GM18873 (cell line): Measurements from ENCODE around the gene PGBD5.
"Not testable (repeated sequence)": the region's sequence is repeated elsewhere in the genome, so short reads cannot be mapped to it uniquely, and the experiment has no call there.

Source experiments
- ATAC-seq: cut with Tn5 transposase; IDR thresholded peaks from one replicate; pipeline ENCODE4 v1.9.1; 2021; ENCODE audit warnings: mild to moderate bottlenecking, moderate library complexity, moderate number of reproducible peaks; ENCODE audit not compliant: unreplicated experiment, low FRiP score

The PGBD5 gene, protein sequence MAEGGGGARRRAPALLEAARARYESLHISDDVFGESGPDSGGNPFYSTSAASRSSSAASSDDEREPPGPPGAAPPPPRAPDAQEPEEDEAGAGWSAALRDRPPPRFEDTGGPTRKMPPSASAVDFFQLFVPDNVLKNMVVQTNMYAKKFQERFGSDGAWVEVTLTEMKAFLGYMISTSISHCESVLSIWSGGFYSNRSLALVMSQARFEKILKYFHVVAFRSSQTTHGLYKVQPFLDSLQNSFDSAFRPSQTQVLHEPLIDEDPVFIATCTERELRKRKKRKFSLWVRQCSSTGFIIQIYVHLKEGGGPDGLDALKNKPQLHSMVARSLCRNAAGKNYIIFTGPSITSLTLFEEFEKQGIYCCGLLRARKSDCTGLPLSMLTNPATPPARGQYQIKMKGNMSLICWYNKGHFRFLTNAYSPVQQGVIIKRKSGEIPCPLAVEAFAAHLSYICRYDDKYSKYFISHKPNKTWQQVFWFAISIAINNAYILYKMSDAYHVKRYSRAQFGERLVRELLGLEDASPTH

DNA sequence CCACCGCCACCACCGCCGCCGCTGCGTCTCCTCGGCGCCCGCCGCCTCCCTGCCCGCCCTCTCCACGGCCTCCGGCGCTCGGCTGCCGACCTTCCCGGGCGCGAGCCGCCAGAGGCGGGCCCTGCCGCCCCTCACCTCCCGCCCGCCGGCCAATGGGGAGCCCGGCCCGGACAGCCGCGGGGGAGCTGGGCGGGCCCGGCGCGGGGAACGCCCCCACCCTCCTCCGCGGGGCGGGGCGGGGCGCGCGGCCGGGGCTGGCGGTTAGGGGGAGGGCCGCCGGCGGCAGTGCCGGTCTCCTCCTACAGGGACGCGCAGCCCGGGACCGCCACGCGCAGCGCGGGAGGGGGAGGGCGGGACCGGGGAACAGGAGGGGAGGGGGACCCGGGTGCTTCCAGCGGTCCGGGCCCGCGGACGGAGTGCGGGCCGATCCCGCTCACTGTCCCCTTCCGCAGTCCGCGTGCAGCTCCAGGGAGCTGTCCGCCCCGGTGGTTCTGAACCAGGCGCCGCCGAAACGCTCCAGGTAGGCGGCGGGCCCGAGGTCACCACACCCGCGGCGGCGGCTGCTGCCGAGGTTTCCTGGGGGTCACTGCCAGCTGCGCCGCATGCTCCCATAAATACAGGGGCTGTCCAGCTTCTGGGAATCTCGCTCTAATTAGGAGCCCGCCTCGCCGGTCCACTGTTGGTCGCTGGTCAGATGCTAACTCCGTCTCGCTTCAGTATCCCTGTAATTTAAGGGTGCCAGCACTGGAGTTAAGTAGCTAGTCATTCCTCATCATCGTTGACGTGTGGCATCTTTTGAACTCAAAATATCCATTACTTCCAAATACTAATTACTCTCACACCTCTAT is at the start of gene PGBD5:
TSS of gene PGBD5 (minus strand) at position 87 of the 848 bp plus-strand sequence. CDS start 404 bp downstream, outside the sequence.
- ATAC-seq = peak; percentile 59

DNA sequence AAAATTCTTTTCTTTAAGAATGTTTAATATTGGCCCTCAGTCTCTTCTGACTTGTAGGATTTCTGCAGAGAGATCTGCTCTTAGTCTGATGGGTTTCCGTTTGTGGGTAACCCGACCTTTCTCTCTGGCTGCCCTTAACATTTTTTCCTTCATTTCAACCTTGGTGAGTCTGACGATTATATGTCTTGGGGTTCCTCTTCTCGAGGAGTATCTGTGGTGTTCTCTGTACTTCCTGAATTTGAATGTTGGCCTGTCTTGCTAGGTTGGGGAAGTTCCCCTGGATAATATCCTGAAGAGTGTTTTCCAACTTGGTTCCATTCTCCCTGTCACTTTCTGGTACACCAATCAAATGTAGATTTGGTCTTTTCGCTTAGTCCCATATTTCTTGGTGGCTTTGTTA is 48.8 kb upstream of the PGBD5 start:
- not testable (repeated sequence) for ATAC-seq

DNA sequence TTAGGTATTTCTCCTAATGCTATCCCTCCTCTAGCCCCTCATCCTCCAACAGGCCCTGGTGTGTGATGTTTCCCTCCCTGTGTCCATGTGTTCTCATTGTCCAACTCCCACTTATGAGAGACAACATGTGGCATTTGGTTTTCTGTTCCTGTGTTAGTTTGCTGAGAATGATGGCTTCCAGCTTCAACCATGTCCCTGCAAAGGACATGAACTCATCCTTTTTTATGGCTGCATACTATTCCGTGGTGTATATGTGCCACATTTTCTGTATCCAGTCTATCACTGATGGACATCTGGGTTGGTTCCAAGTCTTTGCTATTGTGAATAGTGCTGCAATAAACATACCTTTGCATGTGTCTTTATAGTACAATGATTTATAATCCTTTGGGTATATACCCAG is 44.6 kb upstream of the PGBD5 start:
- ATAC-seq = not testable (repeated sequence)

DNA sequence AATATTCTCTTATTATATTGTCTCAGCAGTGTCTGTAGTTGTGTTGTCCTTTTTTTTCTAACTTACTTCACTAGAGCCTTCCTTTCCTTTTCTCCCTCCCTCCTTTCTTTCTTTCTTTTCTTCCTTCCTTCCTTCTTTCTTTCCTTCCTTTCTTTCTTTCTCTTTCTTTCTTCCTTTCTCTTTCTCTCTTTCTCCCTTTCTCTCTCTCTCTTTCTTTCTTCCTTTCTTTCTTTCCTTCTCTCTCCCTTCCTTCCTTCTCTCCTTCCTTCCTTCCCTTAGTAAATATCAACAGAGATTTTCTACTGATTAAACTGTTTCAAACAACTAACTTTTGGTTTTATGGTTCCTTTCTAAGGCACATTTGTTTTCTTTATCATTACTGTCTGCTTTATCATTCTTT is 43.1 kb upstream of the PGBD5 start:
- no peak for ATAC-seq

DNA sequence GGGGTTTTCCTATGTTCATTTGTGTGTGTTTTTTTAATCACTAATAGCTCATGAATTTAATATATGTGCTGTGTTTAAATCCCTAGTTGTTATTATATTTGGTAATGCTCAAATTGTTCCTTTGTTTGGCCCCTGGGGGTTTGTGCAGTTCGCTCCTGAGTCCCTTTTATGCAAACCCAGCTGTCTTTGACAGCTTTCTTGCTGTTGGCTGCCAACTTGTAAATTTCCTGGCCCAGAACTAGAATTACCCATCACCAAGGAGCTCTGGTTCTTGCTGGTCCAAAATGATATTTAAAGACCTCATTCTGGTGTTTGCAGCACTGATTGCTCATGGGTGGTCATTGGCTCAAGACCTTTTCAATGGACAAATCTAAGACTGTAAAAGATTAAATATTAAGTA is 39.6 kb upstream of the PGBD5 start:
- ATAC-seq = no peak

DNA sequence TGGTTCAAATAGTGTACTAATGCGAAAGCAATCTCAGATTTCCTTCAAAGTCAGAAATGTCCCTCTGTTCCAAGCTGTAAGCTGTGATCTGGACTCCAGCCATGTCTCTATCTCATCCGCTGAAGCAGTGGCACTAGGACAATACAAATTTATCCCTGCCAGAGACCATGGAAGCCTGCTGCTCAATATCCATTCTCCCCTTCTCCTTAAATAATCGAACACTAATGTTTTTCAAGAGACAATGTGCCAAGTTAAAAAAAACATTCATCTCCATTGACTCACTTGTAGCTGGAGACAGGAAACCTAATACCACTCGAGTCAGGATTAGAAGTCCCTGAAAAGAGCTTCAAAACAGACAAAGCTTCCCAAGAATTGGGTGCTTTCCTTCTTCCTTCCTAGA is 38.5 kb upstream of the PGBD5 start:
- ATAC-seq = no peak

DNA sequence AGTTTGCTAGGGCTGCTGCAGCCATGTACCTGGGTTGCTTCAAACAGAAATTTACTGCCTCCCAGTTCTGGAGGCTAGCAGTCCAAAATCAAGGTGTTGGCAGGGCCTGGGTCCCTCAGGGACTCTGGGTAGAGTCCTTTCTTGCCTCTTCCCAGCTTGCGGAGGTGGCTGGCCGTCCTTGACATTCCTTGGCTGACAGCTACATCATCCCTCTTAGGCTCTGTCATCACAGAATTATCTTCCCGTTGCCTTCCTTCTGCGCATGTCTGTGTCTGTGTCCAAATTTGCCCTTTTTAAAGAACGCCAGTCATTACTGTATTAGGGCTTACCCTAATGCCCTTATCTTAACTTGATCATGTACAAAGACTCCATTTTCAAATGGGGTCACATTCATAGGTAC is 37.6 kb upstream of the PGBD5 start:
- no peak for ATAC-seq

DNA sequence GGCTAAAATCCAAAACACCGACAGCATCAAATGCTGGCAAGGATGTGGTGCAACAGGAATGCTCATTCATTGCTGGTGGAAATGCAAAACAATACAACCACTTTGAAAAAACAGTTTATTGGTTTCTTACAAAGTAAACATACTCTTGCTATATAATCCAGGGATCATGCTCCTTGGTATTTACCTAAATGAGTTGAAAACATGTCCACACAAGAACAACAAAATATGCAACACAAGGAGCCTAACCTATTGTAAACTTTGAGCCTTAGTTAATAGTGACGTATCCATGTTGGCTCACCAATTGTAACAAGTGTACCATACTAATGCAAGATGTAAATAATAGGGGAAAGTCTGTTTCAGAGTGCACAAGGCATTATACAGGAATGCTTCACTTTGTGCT is 37.2 kb upstream of the PGBD5 start:
- no peak for ATAC-seq

DNA sequence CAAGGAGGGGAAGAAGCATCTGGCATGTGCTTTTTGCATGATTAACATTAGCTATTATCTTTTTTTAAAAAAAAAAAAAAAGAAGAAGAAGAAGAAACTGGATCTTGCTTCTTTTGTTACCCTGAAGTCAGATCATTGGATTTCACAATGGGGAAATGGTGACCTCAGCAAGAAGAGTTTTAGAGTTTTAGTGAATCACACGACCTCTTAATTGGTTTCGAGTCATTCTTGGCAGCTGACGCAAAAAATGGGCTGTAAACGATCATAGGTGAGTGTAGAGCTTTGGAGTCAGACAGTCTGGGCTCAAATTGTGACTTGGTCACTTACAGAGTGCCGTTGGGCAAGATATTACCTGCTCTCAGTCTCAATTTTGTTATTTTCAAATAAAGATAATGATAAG is 33.3 kb upstream of the PGBD5 start:
- ATAC-seq = no peak

DNA sequence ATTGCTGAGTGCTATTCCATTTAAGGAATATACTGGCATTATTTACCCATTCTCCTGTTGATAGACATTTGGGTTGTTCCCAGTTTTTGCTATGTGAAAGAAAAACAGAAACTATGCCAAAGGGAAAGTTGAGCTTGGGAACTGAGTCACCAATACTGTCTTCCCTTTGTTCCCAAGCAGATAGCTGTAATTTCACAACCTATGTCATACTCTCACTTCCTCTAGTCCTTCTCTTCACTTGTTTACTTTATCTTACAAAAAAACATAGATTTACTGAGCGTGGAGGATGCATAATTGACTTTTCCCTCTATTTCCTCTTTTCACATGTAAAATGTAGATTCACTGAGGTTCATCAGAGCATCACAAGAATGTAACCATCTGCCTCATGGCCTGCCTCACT is 32.4 kb upstream of the PGBD5 start:
- no peak for ATAC-seq

DNA sequence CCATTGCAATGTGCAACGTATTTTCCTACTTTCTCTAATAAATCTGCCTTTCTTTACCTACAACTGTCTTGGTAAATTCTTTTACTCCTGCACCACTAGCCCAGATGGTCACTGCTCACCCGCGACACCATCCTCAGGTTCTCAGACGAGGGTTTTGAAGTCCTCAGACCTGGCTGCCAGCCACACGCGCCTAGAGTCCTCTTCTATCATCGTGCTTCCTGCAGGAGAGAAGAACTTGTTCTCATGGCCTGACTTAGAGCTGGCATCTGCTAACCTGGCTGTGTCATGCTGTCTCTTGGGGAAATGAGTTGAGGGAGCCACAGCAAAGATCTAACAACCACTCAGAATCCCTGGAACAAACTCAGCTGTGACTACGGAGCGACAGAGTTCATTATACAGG is 30.3 kb upstream of the PGBD5 start:
- no peak for ATAC-seq

DNA sequence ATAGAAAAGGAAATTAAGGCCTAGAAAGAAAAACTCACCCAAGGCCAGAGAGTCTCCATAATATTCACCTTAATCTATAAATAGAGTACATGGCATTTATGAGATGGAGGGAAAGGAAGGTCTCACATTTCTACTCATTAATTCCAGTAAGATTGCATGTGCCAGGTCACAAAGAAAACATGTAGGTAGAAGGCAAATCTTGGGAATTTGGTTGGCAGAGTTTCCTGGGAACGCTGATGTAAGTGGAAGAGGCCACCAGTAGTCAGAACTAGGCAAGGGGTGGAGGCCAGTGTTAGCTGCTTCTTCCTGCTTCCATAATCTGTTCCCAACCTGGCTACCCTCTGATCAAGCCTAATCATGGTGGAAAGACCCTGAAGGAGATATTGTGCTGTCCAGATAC is 29.2 kb upstream of the PGBD5 start:
- ATAC-seq = no peak

DNA sequence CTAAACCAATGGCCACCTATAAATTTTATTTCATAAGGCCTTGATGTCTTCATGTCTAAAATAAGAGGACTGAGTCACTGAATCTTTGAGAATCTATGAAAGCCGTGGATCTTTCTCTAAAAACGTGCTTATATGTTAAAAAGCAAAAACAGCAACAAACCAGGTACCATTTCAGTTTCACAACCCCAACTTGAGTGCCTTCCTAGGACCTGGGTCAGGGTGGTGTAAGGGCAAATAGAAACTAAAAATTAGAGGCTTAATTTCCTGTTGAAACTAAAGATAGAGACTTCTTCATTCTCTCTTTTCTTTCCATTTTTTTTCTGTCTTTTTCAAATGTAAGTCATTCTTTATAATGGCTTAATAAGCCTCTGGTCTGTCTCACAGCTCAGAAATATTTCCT is 27.2 kb upstream of the PGBD5 start:
- ATAC-seq = no peak

DNA sequence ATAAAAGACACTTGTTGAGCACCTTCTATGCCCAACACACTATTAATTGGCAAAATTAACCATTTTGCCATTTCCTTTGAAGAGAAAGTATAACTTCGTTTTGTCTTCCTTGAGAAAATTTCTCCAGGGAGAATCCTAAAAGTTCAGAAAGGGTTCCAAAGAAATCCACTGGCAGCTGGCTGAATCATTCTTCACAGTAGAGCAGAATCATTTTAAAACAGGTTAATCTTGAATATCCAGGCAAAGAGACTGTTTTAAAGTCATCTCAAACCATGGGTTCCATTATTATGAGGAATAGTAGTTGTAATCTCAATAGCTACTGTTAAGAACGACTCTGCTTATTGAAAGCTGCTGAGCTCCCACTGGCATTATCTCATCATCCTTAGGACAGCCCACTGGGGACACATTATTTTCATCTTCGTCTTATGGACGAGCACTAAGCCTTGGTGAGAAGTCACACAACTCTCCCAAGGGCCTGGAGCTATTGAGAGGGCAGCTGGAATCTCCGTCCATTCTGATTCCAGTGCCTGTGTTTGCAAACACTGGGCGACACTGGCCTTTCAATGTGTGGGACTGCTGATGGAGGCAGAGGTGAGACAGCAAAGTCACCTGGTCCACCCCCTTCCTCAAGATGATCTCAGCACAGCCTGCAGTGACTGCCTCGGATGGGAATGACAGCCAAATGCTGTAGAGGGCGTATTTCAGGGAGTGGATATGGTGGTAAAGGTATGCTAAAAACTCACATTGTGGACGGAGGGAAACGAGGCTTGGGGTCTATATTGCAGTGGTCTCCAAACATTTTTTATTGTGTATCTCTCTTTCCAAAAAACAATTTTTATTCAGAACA is 15.3 kb upstream of the PGBD5 start:
- no peak for ATAC-seq

DNA sequence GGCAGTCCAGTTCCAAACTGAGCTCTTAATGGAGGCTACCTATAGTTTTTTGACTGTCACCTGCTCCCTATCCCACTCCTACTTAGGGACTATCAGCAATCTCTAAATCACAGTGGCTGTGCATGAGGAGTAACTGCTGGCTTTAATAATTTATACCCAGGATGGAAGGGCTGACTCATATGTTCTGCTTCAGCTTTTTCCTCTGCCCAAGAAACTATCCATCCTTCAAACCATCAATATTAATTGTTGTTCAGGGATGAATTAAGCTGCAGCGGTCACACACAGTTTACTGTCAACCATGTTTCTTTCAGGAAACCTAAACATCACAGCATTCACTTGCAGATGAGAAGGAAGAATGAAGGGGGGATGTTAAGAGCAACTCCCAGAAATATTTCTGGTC is 9.0 kb upstream of the PGBD5 start:
- no peak for ATAC-seq

DNA sequence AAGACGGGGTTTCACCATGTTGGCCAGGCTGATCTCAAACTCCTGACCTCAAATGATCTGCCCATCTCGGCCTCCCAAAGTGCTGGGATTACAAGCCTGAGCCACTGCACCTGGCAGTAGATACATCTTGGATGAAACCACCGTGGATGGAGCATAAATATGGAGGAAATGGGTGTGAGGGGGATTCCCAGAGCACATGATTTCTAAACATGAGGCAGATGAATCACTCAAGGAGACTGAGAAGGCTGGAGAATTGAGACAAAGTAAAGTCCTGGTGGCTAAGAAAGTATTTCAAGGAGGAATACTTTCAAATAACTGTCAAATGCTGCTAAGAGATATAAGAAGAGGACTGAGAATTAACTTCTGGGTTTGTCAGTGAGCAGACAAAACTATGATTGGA is 5.4 kb upstream of the PGBD5 start:
- ATAC-seq = no peak

DNA sequence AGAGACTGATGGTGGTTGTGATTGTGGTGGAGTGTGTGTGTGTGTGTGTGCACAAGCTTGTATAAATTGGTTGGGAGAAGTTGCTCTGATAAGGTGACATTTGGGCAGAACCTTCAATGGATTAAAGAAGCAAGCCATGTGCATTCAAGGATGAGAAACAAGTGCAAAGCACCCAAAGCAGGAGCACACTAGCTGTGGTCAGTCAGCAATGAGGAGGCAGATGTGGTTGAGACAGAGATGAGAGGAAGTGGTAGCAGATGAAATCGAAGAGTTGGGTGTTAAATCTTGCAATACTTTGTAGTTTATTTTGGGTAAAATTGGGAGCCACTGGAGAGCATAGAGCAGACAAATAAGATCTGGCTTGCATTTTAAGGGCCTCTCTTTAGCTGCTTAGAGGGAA is 4.4 kb upstream of the PGBD5 start:
- ATAC-seq = no peak

DNA sequence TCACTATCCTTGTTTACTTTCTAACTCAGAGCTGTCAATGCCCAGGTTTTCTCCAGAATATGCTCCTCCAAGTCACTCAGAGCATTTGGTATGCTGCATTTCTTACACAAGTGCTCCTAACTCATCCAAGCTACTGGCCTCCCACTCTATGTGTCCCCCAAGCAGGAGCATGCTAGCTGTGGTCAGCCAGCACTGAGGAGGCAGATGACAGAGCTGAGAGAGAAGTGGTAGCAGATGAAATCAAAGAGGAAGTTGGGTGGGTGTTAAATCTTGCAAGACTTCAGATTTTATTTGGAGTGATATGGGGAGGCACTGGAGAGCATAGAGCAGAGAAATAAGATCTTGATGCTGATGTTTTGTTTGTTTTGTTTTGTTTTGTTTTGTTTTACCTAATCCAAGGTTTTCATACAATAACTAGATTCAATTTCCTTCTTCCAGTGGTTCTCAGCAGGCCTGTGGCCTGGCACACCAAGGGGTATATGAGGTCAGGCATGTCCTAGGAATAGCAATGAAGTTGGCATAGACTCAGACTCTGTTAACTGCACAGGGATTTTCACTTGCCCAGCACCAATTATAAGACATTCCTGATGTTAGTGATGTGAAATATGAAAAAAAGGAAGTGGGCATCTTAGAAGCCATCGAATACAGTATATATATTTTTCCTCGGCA is 3.1 kb upstream of the PGBD5 start:
- ATAC-seq = no peak

DNA sequence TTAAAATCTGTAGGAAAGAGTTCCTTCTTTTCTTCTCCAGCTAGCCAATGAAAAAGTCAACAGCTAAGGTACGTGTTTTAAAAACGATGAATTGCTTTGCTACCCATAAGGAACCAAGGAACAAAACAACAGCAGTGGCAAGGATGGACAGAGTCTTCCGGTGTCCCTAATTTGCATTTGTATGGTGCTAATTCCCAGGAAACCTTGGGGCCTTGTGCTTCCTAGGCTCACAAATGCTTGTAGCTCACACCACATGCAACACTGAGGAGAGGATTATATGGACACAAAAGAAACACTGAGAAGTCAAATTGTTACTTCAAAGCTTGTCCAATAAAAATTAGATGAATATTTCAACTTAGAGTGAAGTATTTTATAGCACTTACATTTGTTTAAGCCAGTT is 1.8 kb upstream of the PGBD5 start:
- ATAC-seq = no peak
